COLO668 (cell line): ENCODE measurements around the gene PGM5.
"Not testable (repeated sequence)": the region's sequence is repeated elsewhere in the genome, so short reads cannot be mapped to it uniquely, and the experiment has no call there.

Experiments
- DNase-seq: peaks from one replicate; lab custom pipeline; 2025; ENCODE audit not compliant: unreplicated experiment; lab: John Stamatoyannopoulos, UW

Gene PGM5

GRCh38 chr9:68356380-68357118, at the start of gene PGM5:
TSS of gene PGM5 (plus strand) at chr9:68356611. CDS start at chr9:68357128, 517 bp downstream.
- not testable (repeated sequence) for DNase-seq

DNA sequence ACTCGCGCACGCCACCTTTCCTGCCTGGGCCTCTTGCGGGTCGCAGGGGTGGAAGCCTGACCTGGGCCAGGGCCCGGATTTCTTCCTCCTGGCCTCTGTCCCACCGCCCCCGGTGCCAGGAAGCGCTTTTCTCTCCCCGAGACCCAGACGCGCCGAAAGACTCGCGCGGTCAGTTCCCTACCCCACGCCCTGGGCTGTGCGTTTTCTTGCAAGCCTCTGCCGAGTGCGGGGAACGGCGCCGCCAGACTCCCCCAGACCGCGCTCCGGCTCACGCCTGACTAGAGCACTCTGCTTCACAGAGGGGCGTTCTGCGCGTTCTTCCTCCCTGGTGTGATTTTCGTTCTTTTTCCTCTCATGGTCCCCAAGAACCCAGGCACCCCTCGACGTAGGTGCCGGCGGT, 49.3 kb upstream of the PGM5 start:
- DNase-seq: not testable (repeated sequence)

DNA sequence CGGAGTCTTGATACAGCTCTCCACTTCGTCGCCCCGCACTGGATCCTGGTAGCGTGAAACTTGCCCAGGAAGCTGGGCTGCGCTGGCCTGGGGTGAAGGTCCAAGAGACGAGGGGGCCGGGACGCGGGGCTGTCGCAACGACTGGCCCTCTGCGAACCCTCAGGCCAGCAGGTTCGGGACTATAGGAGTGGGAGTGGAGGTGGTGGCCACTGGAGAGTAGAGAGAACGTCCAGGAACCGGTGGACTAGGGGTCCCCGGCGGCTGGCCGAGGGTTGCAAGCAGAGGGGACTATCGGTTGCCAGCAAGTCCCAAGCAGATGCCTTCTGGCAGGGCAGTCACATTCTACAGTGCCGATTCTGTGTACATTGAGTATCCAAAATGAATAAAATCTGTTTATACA, 48.8 kb upstream of the PGM5 start:
- DNase-seq: not testable (repeated sequence)

- not testable (repeated sequence) for DNase-seq
Measured at GRCh38 chr9:68311208-68311607, 45.2 kb upstream of the PGM5 start.

DNA sequence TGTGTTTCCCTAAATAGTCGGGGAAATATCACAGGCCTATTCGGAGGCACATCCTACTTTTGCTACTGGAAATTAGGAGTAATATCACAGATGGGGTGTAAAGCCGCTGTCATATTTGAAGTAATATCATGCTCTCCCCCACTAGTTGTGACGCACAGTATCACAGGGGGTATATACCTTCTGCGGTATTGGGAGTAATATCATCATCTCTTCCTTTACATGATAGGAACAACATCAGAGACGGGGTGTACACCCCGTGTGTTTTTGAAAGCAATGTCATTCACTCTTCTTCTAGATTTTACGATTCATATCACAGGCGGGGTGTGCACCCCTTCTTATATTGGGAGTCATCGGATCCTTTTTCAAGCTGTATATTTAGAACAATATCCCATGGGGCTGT, 38.2 kb upstream of the PGM5 start:
- DNase-seq: not testable (repeated sequence)

GRCh38 chr9:68323749-68324148, 32.7 kb upstream of the PGM5 start:
- not testable (repeated sequence) for DNase-seq

- DNase-seq: not testable (repeated sequence)
Measured at GRCh38 chr9:68324518-68324917, 31.9 kb upstream of the PGM5 start.

- DNase-seq: not testable (repeated sequence)
Measured at GRCh38 chr9:68329106-68329505, 27.3 kb upstream of the PGM5 start.

- DNase-seq: not testable (repeated sequence)
Measured at GRCh38 chr9:68330531-68331173, 25.8 kb upstream of the PGM5 start.

GRCh38 chr9:68332122-68332521, 24.3 kb upstream of the PGM5 start:
- DNase-seq: not testable (repeated sequence)

- not testable (repeated sequence) for DNase-seq
Measured at GRCh38 chr9:68335935-68336334, 20.5 kb upstream of the PGM5 start.

GRCh38 chr9:68336639-68337339, 19.6 kb upstream of the PGM5 start:
- not testable (repeated sequence) for DNase-seq

DNA sequence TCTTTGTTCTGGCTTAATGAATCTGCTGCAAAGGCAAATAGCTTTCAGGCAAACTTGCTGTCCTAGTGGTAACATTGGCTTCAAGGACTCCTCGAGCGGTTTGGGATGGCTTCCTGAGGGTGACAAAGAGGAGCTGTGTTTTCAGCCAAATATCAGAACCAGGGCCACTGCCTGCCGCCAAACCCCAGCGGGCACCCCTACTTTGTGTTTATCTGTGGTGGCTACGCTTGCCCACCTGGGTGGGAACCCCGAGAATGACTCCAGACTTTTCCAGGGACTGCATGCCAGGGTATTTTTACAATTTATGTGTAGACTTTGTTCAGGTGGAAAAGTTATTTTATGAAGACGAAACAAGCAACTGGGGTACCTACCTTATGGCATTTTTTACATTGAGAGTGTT, 18.4 kb upstream of the PGM5 start:
- DNase-seq: not testable (repeated sequence)

- not testable (repeated sequence) for DNase-seq
Measured at GRCh38 chr9:68342265-68343025, 14.0 kb upstream of the PGM5 start.

DNA sequence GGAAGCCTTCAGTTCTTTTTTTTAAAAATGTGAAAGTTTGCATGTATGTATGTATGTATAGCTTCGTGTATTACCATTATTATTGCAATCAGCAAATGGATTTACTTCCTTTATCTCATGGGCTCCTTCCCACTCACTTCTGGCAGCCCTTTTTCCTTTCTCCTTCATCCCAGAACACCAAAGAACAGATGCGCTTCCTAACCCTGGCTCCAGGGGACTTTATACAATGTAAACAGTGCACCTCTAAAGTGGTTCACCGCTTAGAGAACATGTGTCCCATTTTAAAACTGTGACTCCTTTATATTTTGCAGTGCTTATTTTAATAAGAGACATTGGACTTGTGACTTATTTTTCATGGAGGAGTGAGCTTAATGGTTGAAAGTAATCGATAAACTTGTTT, 13.2 kb upstream of the PGM5 start:
- DNase-seq: not testable (repeated sequence)

DNA sequence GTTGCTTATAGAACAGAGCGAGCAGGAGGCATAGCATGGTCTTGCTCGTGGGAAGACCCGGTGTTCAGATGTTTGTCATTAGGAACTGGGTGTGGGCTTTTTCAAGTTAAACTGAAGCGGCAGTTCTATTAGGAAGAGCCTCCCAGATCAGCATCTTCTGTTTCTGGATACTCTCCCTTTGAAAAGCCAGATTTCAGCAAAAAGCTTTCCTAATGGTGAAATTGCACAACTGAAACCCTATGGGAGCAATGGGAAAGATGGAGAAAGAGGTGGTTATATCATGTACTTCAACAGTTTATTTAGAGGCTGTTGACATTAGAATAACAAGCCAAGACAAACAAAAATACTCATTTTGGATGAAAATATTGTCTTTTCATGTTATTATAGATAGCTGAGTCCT, 12.4 kb upstream of the PGM5 start:
- not testable (repeated sequence) for DNase-seq

DNA sequence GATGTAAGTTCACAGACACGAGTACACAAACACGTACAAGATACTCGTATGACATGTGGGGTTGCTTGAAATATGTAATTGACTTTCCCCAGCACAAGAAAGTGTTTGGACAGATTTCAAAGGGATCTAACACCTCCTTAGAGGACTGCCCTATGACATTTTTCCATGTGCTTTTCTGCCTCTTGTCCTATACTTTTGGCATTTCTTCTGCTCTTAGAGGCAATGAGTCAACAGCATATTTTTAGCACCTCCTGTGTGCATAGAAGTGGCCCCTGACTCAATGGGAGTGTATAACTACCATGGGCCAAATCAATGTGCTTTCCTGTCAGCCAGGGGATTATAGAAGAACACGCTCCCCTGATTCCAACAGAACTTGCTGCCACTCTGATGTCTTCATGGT, 4.7 kb upstream of the PGM5 start:
- DNase-seq: not testable (repeated sequence)

GRCh38 chr9:68355993-68356379, 425 bp upstream of the PGM5 start:
- DNase-seq: not testable (repeated sequence)

DNA sequence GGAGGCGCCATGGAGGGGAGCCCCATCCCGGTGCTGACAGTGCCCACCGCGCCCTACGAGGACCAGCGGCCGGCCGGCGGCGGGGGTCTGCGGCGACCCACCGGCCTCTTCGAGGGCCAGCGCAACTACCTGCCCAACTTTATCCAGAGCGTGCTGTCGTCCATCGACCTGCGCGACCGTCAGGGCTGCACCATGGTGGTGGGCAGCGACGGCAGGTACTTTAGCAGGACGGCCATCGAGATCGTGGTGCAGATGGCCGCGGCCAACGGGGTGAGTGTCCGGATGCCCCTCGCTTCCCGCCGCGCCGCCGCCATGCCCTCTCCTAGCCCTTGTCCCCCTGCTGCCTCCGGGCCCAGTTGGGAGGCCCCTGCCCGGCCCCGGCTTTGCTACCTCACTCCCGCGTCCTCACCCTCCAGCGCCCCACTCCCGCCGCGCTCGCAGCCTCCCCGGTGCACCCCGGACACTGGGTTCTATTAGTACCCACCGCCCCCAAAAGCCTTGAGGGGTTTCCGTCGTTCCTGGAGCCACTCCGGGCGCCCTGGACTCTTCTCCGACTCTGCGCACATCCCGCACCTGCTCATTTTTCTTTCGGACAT, 806 bp downstream of the PGM5 start:
- not testable (repeated sequence) for DNase-seq

DNA sequence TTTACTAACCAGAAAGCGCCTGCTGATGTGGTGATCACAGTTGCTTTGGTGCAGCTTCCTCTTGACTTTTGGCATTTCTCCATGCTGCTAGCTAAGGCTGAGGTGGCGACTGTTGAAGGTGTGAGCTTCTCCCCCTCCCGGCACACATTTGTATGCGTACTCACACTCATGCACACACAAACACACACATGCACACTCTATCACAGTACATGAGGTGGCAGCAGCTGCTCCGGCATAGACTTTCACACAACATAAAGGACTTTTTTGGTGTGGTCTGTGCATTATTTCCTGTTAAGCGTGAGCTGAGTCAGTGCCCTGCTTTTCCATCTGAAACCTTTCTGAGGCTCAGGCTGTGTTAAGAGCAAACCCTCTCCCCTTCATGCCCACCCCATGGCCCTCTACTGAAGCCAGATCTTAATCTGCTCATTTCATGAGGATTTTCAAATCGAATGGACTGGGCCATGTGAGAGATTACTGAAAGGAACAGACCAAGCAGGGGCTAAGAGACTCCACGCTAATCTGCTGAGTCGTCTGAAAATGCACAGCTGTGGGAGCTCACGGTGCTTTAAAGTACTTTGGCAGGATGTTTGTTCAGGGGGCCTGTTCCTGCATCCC, 10.6 kb downstream of the PGM5 start:
- DNase-seq: not testable (repeated sequence)
